Measurements from ENCODE around the gene WNK4. TPM values are rescaled to one million over a fixed set of nuclear protein-coding genes. Genes with fewer than 3 reads are reported as not detected.

The WNK4 gene
- total RNA-seq, 2 experiments from 2014 or later, result 0.17 to 0.41 TPM

DNA sequence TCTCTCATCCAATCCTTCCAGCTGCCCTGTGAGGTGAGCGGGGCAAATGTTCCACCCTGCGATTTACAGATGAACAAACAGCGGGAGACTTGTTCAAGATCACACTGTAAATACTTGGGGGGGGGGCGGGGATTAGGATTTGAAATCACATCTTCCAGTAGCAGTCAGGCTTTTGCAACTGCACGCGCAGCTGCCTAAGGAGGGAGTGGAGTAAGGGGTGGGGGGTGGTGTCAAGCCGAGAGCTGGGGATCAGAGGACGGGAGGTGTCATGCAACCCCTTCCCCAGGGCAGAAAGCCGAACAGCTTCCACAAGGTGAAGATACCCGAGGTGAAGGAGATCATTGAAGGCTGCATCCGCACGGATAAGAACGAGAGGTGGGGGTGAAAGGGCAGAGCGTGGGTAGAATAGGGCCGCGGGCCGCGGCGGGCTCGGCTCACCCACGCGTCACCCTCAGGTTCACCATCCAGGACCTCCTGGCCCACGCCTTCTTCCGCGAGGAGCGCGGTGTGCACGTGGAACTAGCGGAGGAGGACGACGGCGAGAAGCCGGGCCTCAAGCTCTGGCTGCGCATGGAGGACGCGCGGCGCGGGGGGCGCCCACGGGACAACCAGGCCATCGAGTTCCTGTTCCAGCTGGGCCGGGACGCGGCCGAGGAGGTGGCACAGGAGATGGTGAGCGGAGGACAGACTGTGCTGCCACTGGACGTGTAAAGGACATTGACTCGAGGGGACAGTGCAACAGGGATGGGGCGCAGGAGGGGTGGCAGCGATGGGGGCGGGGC, 4.6 kb downstream of the WNK4 start:
- CTCF ChIA-PET, result interaction anchor here (0.8 to 1.0 kb wide), 2 partner anchors 11 to 12 kb away, joined by 3 to 5 read pairs; partner anchors contain the start of gene VPS25
- no peak overlapping the region for H3K27ac Mint-ChIP-seq
- no peak for DNase-seq
- H3K4me1 Mint-ChIP-seq (ENCODE audit: low read depth), result peaks cover 29% of the 10 kb centered on the region
- H3K4me3 Mint-ChIP-seq, result no peak overlapping the region
- H3K36me3 Mint-ChIP-seq (ENCODE audit: low read depth), result no peaks in the 10 kb centered on the region
- peaks cover 62% of the 10 kb centered on the region for H3K27me3 Mint-ChIP-seq (ENCODE audit: low read depth)
- no peaks in the 10 kb centered on the region for H3K9me3 Mint-ChIP-seq
- intact Hi-C loops (cut with micrococcal nuclease), result no loop called here

- CTCF ChIA-PET, result interaction anchor here (0.6 kb wide), 1 partner anchor 126 kb away, joined by 6 read pairs; no protein-coding TSS in a partner anchor
- no peak overlapping the region for H3K4me3 Mint-ChIP-seq
- intact Hi-C loops (cut with micrococcal nuclease), result no loop called here
- H3K27me3 Mint-ChIP-seq (ENCODE audit: low read depth), result peaks cover 53% of the 10 kb centered on the region
- no peak overlapping the region for H3K27ac Mint-ChIP-seq
- DNase-seq, result no peak
- H3K36me3 Mint-ChIP-seq (ENCODE audit: low read depth), result no peaks in the 10 kb centered on the region
- no peaks in the 10 kb centered on the region for H3K9me3 Mint-ChIP-seq
- peaks cover 23% of the 10 kb centered on the region for H3K4me1 Mint-ChIP-seq (ENCODE audit: low read depth)
Measured at GRCh38 chr17:42787266-42787665, 6.9 kb downstream of the WNK4 start.

- Mint-ChIP-seq H3K4me1 (ENCODE audit: low read depth) (peaks cover 7% of the 10 kb centered on the region), H3K4me3 (no peak overlapping the region), H3K27me3 (ENCODE audit: low read depth) (peaks cover 10% of the 10 kb centered on the region), H3K27ac (no peak overlapping the region), H3K9me3 (no peaks in the 10 kb centered on the region), H3K36me3 (ENCODE audit: low read depth) (no peaks in the 10 kb centered on the region)
- intact Hi-C loops (cut with micrococcal nuclease), result no loop called here
- no peak for DNase-seq
- CTCF ChIA-PET, result interaction anchor here (0.6 kb wide), 1 partner anchor 100 kb away, joined by 3 read pairs; no protein-coding TSS in a partner anchor
Measured at GRCh38 chr17:42791948-42792347, 11.5 kb downstream of the WNK4 start.

DNA sequence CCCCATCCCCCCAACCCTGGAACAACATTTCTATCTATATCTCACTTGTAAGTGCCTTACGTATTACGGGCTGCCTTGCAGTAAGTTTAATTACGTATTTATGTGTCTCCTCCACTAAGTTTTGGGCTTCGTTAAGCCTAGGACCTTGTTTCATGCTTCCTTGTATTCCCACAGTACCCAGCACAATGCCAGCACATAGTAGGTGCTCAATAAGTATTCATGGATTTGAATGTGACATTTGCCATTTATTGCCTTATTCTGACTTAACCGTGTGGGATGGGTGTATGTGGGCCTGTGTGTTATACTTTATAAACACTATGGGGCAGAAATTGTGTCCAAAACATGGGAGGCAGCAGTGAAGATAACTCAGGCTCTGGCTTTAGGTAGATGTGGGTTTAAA, 12.1 kb downstream of the WNK4 start:
- DNase-seq, result no peak
- Mint-ChIP-seq H3K36me3 (ENCODE audit: low read depth) (no peaks in the 10 kb centered on the region), H3K27me3 (ENCODE audit: low read depth) (peaks cover 8% of the 10 kb centered on the region), H3K9me3 (no peaks in the 10 kb centered on the region), H3K4me3 (no peak overlapping the region), H3K27ac (no peak overlapping the region), H3K4me1 (ENCODE audit: low read depth) (peaks cover 11% of the 10 kb centered on the region)
- intact Hi-C loops (cut with micrococcal nuclease), result no loop called here
- CTCF ChIA-PET, result no interaction called here

- peaks cover 2% of the 10 kb centered on the region for H3K9me3 Mint-ChIP-seq
- H3K27ac Mint-ChIP-seq, result no peak overlapping the region
- peaks cover 3% of the 10 kb centered on the region for H3K36me3 Mint-ChIP-seq (ENCODE audit: low read depth)
- intact Hi-C loops (cut with micrococcal nuclease), result no loop called here
- peaks cover 21% of the 10 kb centered on the region for H3K4me1 Mint-ChIP-seq (ENCODE audit: low read depth)
- peaks cover 2% of the 10 kb centered on the region for H3K27me3 Mint-ChIP-seq (ENCODE audit: low read depth)
- CTCF ChIA-PET, result no interaction called here
- no peak for DNase-seq
- H3K4me3 Mint-ChIP-seq, result no peak overlapping the region
Measured at GRCh38 chr17:42795061-42795460, 14.7 kb downstream of the WNK4 start.

- no peak overlapping the region for H3K27ac Mint-ChIP-seq
- H3K4me1 Mint-ChIP-seq (ENCODE audit: low read depth), result peaks cover 21% of the 10 kb centered on the region
- H3K9me3 Mint-ChIP-seq, result peaks cover 2% of the 10 kb centered on the region
- intact Hi-C loops (cut with micrococcal nuclease), result no loop called here
- peaks cover 3% of the 10 kb centered on the region for H3K36me3 Mint-ChIP-seq (ENCODE audit: low read depth)
- H3K27me3 Mint-ChIP-seq (ENCODE audit: low read depth), result peaks cover under 1% of the 10 kb centered on the region
- H3K4me3 Mint-ChIP-seq, result no peak overlapping the region
- no peak for DNase-seq
- CTCF ChIA-PET, result no interaction called here
Measured at GRCh38 chr17:42795465-42795864, 15.1 kb downstream of the WNK4 start.

- intact Hi-C loops (cut with micrococcal nuclease), result no loop called here
- H3K27ac Mint-ChIP-seq, result no peak overlapping the region
- H3K36me3 Mint-ChIP-seq (ENCODE audit: low read depth), result peaks cover 3% of the 10 kb centered on the region
- H3K9me3 Mint-ChIP-seq, result peaks cover 2% of the 10 kb centered on the region
- H3K4me3 Mint-ChIP-seq, result no peak overlapping the region
- CTCF ChIA-PET, result interaction anchor here (0.9 kb wide), 1 partner anchor 11 kb away, joined by 3 read pairs; no protein-coding TSS in a partner anchor
- no peaks in the 10 kb centered on the region for H3K27me3 Mint-ChIP-seq (ENCODE audit: low read depth)
- DNase-seq, result no peak
- H3K4me1 Mint-ChIP-seq (ENCODE audit: low read depth), result peaks cover 21% of the 10 kb centered on the region
Measured at GRCh38 chr17:42796066-42796758, 15.8 kb downstream of the WNK4 start.

- CTCF ChIA-PET, result interaction anchor here (0.6 to 1.3 kb wide), 4 partner anchors 28 to 219 kb away, joined by 3 to 6 read pairs (median 3); partner anchors contain the start of gene PSMC3IP
- Mint-ChIP-seq H3K4me3 (peak overlapping the region; percentile 91), H3K27ac (no peak overlapping the region), H3K9me3 (peaks cover 2% of the 10 kb centered on the region), H3K36me3 (ENCODE audit: low read depth) (peaks cover 3% of the 10 kb centered on the region), H3K27me3 (ENCODE audit: low read depth) (no peaks in the 10 kb centered on the region), H3K4me1 (ENCODE audit: low read depth) (peaks cover 21% of the 10 kb centered on the region)
- no peak for DNase-seq
- intact Hi-C loops (cut with micrococcal nuclease), result loop anchor here (1.0 to 2.0 kb wide), 3 partner anchors 27 to 53 kb away; partner anchors contain the start of genes BECN1, EZH1 and PSME3
Measured at GRCh38 chr17:42797067-42798007, 16.9 kb downstream of the WNK4 start.

GRCh38 chr17:42798011-42798382, 17.6 kb downstream of the WNK4 start:
- H3K36me3 Mint-ChIP-seq (ENCODE audit: low read depth), result peaks cover 3% of the 10 kb centered on the region
- peaks cover 2% of the 10 kb centered on the region for H3K9me3 Mint-ChIP-seq
- no peak overlapping the region for H3K27ac Mint-ChIP-seq
- H3K4me1 Mint-ChIP-seq (ENCODE audit: low read depth), result peaks cover 21% of the 10 kb centered on the region
- peak overlapping the region; percentile 91 for H3K4me3 Mint-ChIP-seq
- H3K27me3 Mint-ChIP-seq (ENCODE audit: low read depth), result no peaks in the 10 kb centered on the region
- CTCF ChIA-PET, result interaction anchor here (0.6 to 1.3 kb wide), 4 partner anchors 27 to 220 kb away, joined by 3 to 6 read pairs (median 3); partner anchors contain the start of gene PSMC3IP
- intact Hi-C loops (cut with micrococcal nuclease), result loop anchor here (1.0 to 2.0 kb wide), 3 partner anchors 26 to 53 kb away; partner anchors contain the start of genes BECN1, EZH1 and PSME3
- no peak for DNase-seq

GRCh38 chr17:42798383-42799380, 18.3 kb downstream of the WNK4 start, which contains the start of the genes CNTD1 and COA3:
Gene CNTD1, plus strand, starts transcription at chr17:42798861. Its CDS starts 207 bp downstream, at chr17:42799068.
Gene COA3, minus strand, starts transcription at chr17:42798704. Its CDS starts 23 bp downstream, at chr17:42798681.
- peak within 1 kb of the TSS; percentile 91 for H3K4me3 Mint-ChIP-seq
- peaks cover 3% of the 10 kb centered on the region for H3K36me3 Mint-ChIP-seq (ENCODE audit: low read depth)
- H3K9me3 Mint-ChIP-seq, result peaks cover 2% of the 10 kb centered on the region
- CTCF ChIA-PET, result interaction anchor here (0.7 to 1.3 kb wide), 3 partner anchors 25 to 35 kb away, joined by 3 to 6 read pairs (median 3); partner anchors contain the start of gene BECN1
- intact Hi-C loops (cut with micrococcal nuclease), result loop anchor here (1.0 to 2.0 kb wide), 3 partner anchors 26 to 54 kb away; partner anchors contain the start of genes BECN1, EZH1 and PSME3
- H3K4me1 Mint-ChIP-seq (ENCODE audit: low read depth), result peaks cover 21% of the 10 kb centered on the region
- peak within 1 kb of the TSS; percentile 62 for H3K27ac Mint-ChIP-seq
- no peaks in the 10 kb centered on the region for H3K27me3 Mint-ChIP-seq (ENCODE audit: low read depth)
- peak; percentile 90 for DNase-seq
